ENCODE data around the gene TXNDC16. TPM values are rescaled to one million over a fixed set of nuclear protein-coding genes. Genes with fewer than 3 reads are reported as not detected.

Gene TXNDC16
- polyA plus RNA-seq, 1 donor (not counting 4 experiments of a cell fraction or from before 2014, with no cell fraction given) = 1.9 TPM

DNA sequence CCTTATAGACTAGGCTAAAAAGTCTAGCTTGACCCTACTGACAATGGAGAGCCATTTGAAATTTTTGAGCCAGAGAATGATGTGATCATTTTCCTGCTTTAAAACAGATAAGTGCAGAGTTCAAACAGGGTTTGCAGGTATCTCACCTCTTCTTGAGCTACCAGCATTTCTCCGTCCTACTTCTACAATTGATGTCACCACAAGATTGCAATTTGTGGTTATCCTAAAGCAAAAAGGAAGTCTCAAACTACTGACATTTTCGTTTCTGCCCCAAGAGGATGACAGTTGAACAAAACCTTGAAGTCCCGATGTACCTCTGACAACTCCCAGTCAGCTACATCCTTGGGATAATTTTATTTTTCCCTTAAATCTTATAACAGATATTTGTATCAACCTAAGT lies 151.5 kb downstream of the TXNDC16 start:
- TF ChIP-seq CTCF (optimal IDR thresholded peaks at IDR 0.05 in 1 of 3, IDR thresholded peaks at IDR 0.05 in 1 of 3, conservative IDR thresholded peaks at IDR 0.05 in 1 of 3; ENCODE audit: extremely low read depth in 1 of 3, insufficient read depth in 2 of 3, low read length in 3 of 3) = no peak
- no peak for TF ChIP-seq EZH2 (IDR thresholded peaks at IDR 0.05; ENCODE audit: low read length)
- Histone ChIP-seq H3K79me2 (ENCODE audit: control insufficient read depth, insufficient read depth, low read length) (no peaks in the 10 kb centered on the region), H3K4me2 (ENCODE audit: control insufficient read depth, extremely low read depth, insufficient read depth, low read depth, low read length) (no peak overlapping the region), H3K9me3 (ENCODE audit: control insufficient read depth, low read depth, low read length) (no peaks in the 10 kb centered on the region), H3K27ac (ENCODE audit: control insufficient read depth, insufficient read depth, low read length) (no peak overlapping the region), H3K27me3 (ENCODE audit: control insufficient read depth, extremely low read depth, insufficient read depth, low read length) (peaks cover 4% of the 10 kb centered on the region), H3K4me1 (ENCODE audit: control insufficient read depth, extremely low read depth, insufficient read depth, low read length) (no peaks in the 10 kb centered on the region), H4K20me1 (ENCODE audit: control insufficient read depth, extremely low read depth, insufficient read depth, low read length) (no peaks in the 10 kb centered on the region), H3K36me3 (ENCODE audit: control insufficient read depth in 2 of 2, extremely low read depth in 1 of 2, insufficient read depth in 2 of 2, low read length in 2 of 2) (no peaks in the 10 kb centered on the region), H3K4me3 (ENCODE audit: control insufficient read depth in 2 of 3, extremely low read depth in 1 of 3, insufficient read depth in 2 of 3, low read depth in 1 of 3, low read length in 3 of 3) (no peak overlapping the region), H2AFZ (ENCODE audit: control insufficient read depth, low read length) (no peak overlapping the region), H3K9me1 (ENCODE audit: control insufficient read depth, extremely low read depth, insufficient read depth, low read length) (no peaks in the 10 kb centered on the region), H3K9ac (ENCODE audit: control insufficient read depth, extremely low read depth, insufficient read depth, low read length) (no peak overlapping the region)
- DNase-seq (ENCODE audit: low read depth, low spot score) (no peak), FAIRE-seq (no peak)
- dilution Hi-C loops (cut with MboI; ENCODE audit: extremely low pct_ligation_motif_present, low sequenced_read_pairs) = no loop called here

GRCh38 chr14:52399921-52400595 lies 152.2 kb downstream of the TXNDC16 start:
- H3K36me3 ChIP-seq (ENCODE audit: control insufficient read depth in 2 of 2, extremely low read depth in 1 of 2, insufficient read depth in 2 of 2, low read length in 2 of 2) = no peaks in the 10 kb centered on the region
- TF ChIP-seq CTCF (optimal IDR thresholded peaks at IDR 0.05 in 1 of 3, IDR thresholded peaks at IDR 0.05 in 1 of 3, conservative IDR thresholded peaks at IDR 0.05 in 1 of 3; ENCODE audit: extremely low read depth in 1 of 3, insufficient read depth in 2 of 3, low read length in 3 of 3) = peak in 1 of 3 experiments; percentile 5
- TF ChIP-seq EZH2 (IDR thresholded peaks at IDR 0.05; ENCODE audit: low read length) = no peak
- no peak overlapping the region for H3K4me3 ChIP-seq (ENCODE audit: control insufficient read depth in 2 of 3, extremely low read depth in 1 of 3, insufficient read depth in 2 of 3, low read depth in 1 of 3, low read length in 3 of 3)
- H3K79me2 ChIP-seq (ENCODE audit: control insufficient read depth, insufficient read depth, low read length) = no peaks in the 10 kb centered on the region
- H3K27me3 ChIP-seq (ENCODE audit: control insufficient read depth, extremely low read depth, insufficient read depth, low read length) = peaks cover 4% of the 10 kb centered on the region
- no peak overlapping the region for H2AFZ ChIP-seq (ENCODE audit: control insufficient read depth, low read length)
- H4K20me1 ChIP-seq (ENCODE audit: control insufficient read depth, extremely low read depth, insufficient read depth, low read length) = no peaks in the 10 kb centered on the region
- H3K27ac ChIP-seq (ENCODE audit: control insufficient read depth, insufficient read depth, low read length) = no peak overlapping the region
- dilution Hi-C loops (cut with MboI; ENCODE audit: extremely low pct_ligation_motif_present, low sequenced_read_pairs) = no loop called here
- FAIRE-seq = no peak
- no peaks in the 10 kb centered on the region for H3K9me1 ChIP-seq (ENCODE audit: control insufficient read depth, extremely low read depth, insufficient read depth, low read length)
- no peak for DNase-seq (ENCODE audit: low read depth, low spot score)
- no peaks in the 10 kb centered on the region for H3K4me1 ChIP-seq (ENCODE audit: control insufficient read depth, extremely low read depth, insufficient read depth, low read length)
- H3K4me2 ChIP-seq (ENCODE audit: control insufficient read depth, extremely low read depth, insufficient read depth, low read depth, low read length) = no peak overlapping the region
- no peak overlapping the region for H3K9ac ChIP-seq (ENCODE audit: control insufficient read depth, extremely low read depth, insufficient read depth, low read length)
- H3K9me3 ChIP-seq (ENCODE audit: control insufficient read depth, low read depth, low read length) = no peaks in the 10 kb centered on the region

All from keratinocyte (primary cell).